Measurements from ENCODE around the gene ATP13A1. TPM values are rescaled to one million over a fixed set of nuclear protein-coding genes. Genes with fewer than 3 reads are reported as not detected.
"Not testable (repeated sequence)": the region's sequence is repeated elsewhere in the genome, so short reads cannot be mapped to it uniquely, and the experiment has no call there.

The ATP13A1 gene
- total and polyA plus RNA-seq, 4 donors: 13.9 to 105 (median 47.7) TPM

DNA sequence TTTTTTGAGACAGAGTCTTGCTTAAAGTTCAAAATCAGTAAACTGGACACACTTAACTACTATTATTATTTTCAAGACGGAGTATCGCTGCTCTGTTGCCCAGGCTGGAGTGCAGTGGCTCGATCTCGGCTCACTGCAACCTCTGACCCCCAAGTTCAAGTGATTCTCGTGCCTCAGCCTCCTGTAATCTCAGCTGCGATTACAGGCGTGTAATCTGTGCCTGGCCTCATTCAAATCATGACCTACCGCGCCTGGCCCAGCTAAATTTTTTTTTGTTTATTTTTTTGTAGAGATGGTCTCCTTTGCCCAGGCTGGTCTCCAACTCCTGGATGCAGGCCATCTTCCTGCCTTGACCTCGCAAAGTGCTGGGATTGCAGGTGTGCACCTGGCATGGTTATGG is 28.2 kb upstream of the ATP13A1 start:
- Histone ChIP-seq H3K9me3 (ENCODE audit: control insufficient read depth, low read length) (peaks cover 2% of the 10 kb centered on the region), H3K4me1 (ENCODE audit: control insufficient read depth in 1 of 2, insufficient read depth in 2 of 2, low read length in 2 of 2) (no peaks in the 10 kb centered on the region), H3K36me3 (ENCODE audit: control insufficient read depth in 1 of 2, insufficient read depth in 2 of 2, low read length in 1 of 2) (no peaks in the 10 kb centered on the region), H3K4me3 (ENCODE audit: low read length in 2 of 2) (no peak overlapping the region), H3K27me3 (ENCODE audit: control insufficient read depth in 1 of 2, insufficient read depth in 2 of 2, low read length in 1 of 2) (no peaks in the 10 kb centered on the region), H3K27ac (ENCODE audit: low read depth in 1 of 2, low read length in 2 of 2) (no peak overlapping the region)
- DNase-seq: no peak
- 89 to 93% methylated on average over 10 of the region's 10 CpGs for WGBS, 2 donors
- no peak for ATAC-seq (ENCODE audit: low FRiP score)
- intact Hi-C loops (cut with DNase I): no loop called here

DNA sequence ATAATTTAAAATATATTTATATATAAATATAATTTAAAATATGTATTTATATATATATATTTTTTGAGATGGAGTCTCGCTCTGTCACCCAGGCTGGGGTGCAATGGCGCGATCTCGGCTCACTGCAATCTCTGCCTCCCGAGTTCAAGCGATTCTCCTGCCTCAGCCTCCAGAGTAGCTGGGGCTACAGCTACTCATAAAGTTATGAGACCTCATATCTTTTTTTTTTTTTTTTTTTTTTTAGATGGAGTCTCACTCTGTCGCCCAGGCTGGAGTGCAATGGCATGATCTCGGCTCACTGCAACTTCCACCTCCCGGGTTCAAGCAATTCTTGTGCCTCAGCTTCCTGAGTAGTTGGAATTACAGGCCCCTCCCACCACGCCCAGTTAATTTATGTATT is 25.5 kb upstream of the ATP13A1 start:
- intact Hi-C loops (cut with DNase I); H3K4me3 ChIP-seq (ENCODE audit: low read length in 2 of 2); H3K36me3 ChIP-seq (ENCODE audit: control insufficient read depth in 1 of 2, insufficient read depth in 2 of 2, low read length in 1 of 2); ATAC-seq (ENCODE audit: low FRiP score); DNase-seq; H3K4me1 ChIP-seq (ENCODE audit: control insufficient read depth in 1 of 2, insufficient read depth in 2 of 2, low read length in 2 of 2); H3K9me3 ChIP-seq (ENCODE audit: control insufficient read depth, low read length); H3K27ac ChIP-seq (ENCODE audit: low read depth in 1 of 2, low read length in 2 of 2); H3K27me3 ChIP-seq (ENCODE audit: control insufficient read depth in 1 of 2, insufficient read depth in 2 of 2, low read length in 1 of 2): not testable (repeated sequence)
- 97 to 98% methylated on average over 10 of the region's 10 CpGs for WGBS, 2 donors

DNA sequence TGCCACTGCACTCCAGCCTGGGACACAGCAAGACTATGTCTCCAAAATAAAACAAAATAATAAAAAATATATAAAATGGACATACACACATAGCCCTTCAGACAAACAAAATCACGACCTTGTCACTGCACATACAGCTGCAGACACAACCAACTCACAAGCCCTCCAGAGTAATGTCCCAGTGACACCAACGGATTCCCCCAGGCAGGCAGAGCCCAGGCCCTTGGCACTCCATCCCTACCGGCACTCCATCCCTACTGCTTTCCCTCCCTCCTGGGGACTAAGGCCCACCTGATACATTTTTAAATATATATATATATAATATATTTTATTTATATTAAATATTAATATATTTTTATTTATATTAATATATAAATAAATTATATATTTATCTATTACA is 23.6 kb upstream of the ATP13A1 start:
- no peak overlapping the region for H3K27ac ChIP-seq (ENCODE audit: low read depth in 1 of 2, low read length in 2 of 2)
- intact Hi-C loops (cut with DNase I): no loop called here
- WGBS, 2 donors: 93 to 96% methylated on average over 3 of the region's 3 CpGs
- H3K4me1 ChIP-seq (ENCODE audit: control insufficient read depth in 1 of 2, insufficient read depth in 2 of 2, low read length in 2 of 2): no peaks in the 10 kb centered on the region
- no peak overlapping the region for H3K4me3 ChIP-seq (ENCODE audit: low read length in 2 of 2)
- H3K27me3 ChIP-seq (ENCODE audit: control insufficient read depth in 1 of 2, insufficient read depth in 2 of 2, low read length in 1 of 2): no peaks in the 10 kb centered on the region
- ATAC-seq (ENCODE audit: low FRiP score) (no peak), DNase-seq (peak in 1 of 2 donors; percentile 46)
- peaks cover 6% of the 10 kb centered on the region for H3K9me3 ChIP-seq (ENCODE audit: control insufficient read depth, low read length)
- no peaks in the 10 kb centered on the region for H3K36me3 ChIP-seq (ENCODE audit: control insufficient read depth in 1 of 2, insufficient read depth in 2 of 2, low read length in 1 of 2)

DNA sequence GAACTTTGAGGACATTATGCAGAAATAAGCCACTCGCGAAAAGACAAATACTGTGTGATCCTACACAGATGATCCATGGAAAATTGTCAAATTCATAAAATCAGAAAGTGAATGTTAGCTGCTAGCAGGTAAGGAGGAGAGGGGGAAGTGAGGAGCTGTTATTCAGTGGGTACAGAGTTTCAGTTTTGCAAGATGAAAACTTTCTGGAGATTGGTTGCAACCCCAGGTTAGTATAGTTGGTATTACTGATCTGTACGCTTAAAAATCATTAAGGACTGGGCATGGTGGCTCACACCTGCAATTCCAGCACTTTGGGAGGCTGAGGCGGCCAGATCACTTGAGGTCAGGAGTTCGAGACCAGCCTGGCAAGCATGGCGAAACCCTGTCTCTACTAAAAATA is 23.1 kb upstream of the ATP13A1 start:
- Histone ChIP-seq H3K36me3 (ENCODE audit: control insufficient read depth in 1 of 2, insufficient read depth in 2 of 2, low read length in 1 of 2) (no peaks in the 10 kb centered on the region), H3K27me3 (ENCODE audit: control insufficient read depth in 1 of 2, insufficient read depth in 2 of 2, low read length in 1 of 2) (no peaks in the 10 kb centered on the region), H3K27ac (ENCODE audit: low read depth in 1 of 2, low read length in 2 of 2) (no peak overlapping the region), H3K9me3 (ENCODE audit: control insufficient read depth, low read length) (peaks cover 6% of the 10 kb centered on the region), H3K4me1 (ENCODE audit: control insufficient read depth in 1 of 2, insufficient read depth in 2 of 2, low read length in 2 of 2) (no peaks in the 10 kb centered on the region), H3K4me3 (ENCODE audit: low read length in 2 of 2) (no peak overlapping the region)
- ATAC-seq (ENCODE audit: low FRiP score) (no peak), DNase-seq (no peak)
- WGBS, 2 donors: 98 to 99% methylated on average over 6 of the region's 6 CpGs
- intact Hi-C loops (cut with DNase I): no loop called here

DNA sequence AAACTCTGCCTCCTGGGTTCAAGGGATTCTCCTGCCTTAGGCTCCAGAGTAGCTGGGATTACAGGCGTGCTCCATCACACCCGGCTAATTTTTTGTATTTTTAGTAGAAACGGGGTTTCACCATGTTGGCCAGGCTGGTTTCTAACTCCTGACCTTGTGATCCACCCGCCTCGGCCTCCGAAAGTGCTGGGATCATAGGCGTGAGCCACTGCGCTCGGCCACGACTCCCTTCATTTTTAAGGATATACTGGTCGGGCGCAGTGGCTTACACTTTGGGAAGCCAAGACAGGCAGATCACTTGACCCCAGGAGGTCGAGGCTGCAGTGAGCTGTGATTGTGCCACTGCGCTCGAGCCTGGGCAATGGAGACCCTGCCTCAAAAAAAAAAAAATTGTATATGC is 22.6 kb upstream of the ATP13A1 start:
- H3K27me3 ChIP-seq (ENCODE audit: control insufficient read depth in 1 of 2, insufficient read depth in 2 of 2, low read length in 1 of 2); ATAC-seq (ENCODE audit: low FRiP score); H3K4me1 ChIP-seq (ENCODE audit: control insufficient read depth in 1 of 2, insufficient read depth in 2 of 2, low read length in 2 of 2); H3K36me3 ChIP-seq (ENCODE audit: control insufficient read depth in 1 of 2, insufficient read depth in 2 of 2, low read length in 1 of 2); intact Hi-C loops (cut with DNase I); H3K4me3 ChIP-seq (ENCODE audit: low read length in 2 of 2); H3K27ac ChIP-seq (ENCODE audit: low read depth in 1 of 2, low read length in 2 of 2); H3K9me3 ChIP-seq (ENCODE audit: control insufficient read depth, low read length): not testable (repeated sequence)
- DNase-seq: peak in 1 of 2 donors; percentile 42
- 97 to 98% methylated on average over 15 of the region's 15 CpGs for WGBS, 2 donors

DNA sequence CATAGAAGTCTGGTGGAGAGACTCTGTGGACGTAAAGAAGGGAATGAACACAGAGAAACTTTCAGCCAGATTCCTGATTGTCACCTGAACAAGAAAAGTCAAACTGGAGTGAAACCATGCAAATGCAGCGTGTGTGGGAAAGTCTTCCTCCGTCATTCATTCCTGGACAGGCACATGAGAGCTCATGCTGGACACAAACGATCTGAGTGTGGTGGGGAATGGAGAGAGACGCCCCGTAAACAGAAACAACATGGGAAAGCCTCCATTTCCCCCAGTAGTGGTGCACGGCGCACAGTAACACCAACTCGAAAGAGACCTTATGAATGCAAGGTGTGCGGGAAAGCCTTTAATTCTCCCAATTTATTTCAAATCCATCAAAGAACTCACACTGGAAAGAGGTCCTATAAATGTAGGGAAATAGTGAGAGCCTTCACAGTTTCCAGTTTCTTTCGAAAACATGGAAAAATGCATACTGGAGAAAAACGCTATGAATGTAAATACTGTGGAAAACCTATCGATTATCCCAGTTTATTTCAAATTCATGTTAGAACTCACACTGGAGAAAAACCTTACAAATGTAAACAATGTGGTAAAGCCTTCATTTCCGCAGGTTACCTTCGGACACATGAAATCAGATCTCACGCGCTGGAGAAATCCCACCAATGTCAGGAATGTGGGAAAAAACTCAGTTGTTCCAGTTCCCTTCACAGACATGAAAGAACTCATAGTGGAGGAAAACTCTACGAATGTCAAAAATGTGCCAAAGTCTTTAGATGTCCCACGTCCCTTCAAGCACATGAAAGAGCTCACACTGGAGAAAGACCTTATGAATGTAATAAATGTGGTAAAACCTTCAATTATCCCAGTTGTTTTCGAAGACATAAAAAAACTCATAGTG is 15.9 kb upstream of the ATP13A1 start:
- Histone ChIP-seq H3K36me3 (ENCODE audit: control insufficient read depth in 1 of 2, insufficient read depth in 2 of 2, low read length in 1 of 2) (peaks cover 7 to 9% of the 10 kb centered on the region in 2 donors), H3K4me1 (ENCODE audit: control insufficient read depth in 1 of 2, insufficient read depth in 2 of 2, low read length in 2 of 2) (no peaks in the 10 kb centered on the region), H3K4me3 (ENCODE audit: low read length in 2 of 2) (no peak overlapping the region), H3K9me3 (ENCODE audit: control insufficient read depth, low read length) (peaks cover 11% of the 10 kb centered on the region), H3K27ac (ENCODE audit: low read depth in 1 of 2, low read length in 2 of 2) (no peak overlapping the region), H3K27me3 (ENCODE audit: control insufficient read depth in 1 of 2, insufficient read depth in 2 of 2, low read length in 1 of 2) (no peaks in the 10 kb centered on the region)
- 92 to 93% methylated on average over 20 of the region's 20 CpGs for WGBS, 2 donors
- DNase-seq: no peak
- intact Hi-C loops (cut with DNase I): no loop called here
- ATAC-seq (ENCODE audit: low FRiP score): no peak

DNA sequence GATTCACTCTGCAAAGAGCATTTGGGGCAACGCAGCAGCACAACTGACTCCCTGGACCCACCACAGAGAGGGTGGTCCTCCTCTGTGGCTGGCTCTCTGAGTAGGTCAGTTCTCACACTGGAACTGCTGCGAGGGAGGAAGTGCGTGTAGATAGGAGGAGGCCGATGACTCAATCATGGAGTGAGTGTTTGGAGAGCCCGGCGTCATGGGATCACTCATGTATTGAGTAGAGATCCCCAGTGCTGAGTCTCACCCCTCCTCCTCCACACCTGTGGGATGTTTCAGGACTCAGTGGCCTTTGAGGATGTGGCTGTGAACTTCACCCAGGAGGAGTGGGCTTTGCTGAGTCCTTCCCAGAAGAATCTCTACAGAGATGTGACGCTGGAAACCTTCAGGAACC is 14.1 kb upstream of the ATP13A1 start:
- H3K9me3 ChIP-seq (ENCODE audit: control insufficient read depth, low read length): peaks cover 7% of the 10 kb centered on the region
- peaks cover 7 to 9% of the 10 kb centered on the region in 2 donors for H3K36me3 ChIP-seq (ENCODE audit: control insufficient read depth in 1 of 2, insufficient read depth in 2 of 2, low read length in 1 of 2)
- DNase-seq (peak in 1 of 2 donors; percentile 33), ATAC-seq (ENCODE audit: low FRiP score) (no peak)
- H3K27ac ChIP-seq (ENCODE audit: low read depth in 1 of 2, low read length in 2 of 2): no peak overlapping the region
- no peak overlapping the region for H3K4me3 ChIP-seq (ENCODE audit: low read length in 2 of 2)
- 81 to 87% methylated on average over 7 of the region's 7 CpGs for WGBS, 2 donors
- no peaks in the 10 kb centered on the region for H3K27me3 ChIP-seq (ENCODE audit: control insufficient read depth in 1 of 2, insufficient read depth in 2 of 2, low read length in 1 of 2)
- H3K4me1 ChIP-seq (ENCODE audit: control insufficient read depth in 1 of 2, insufficient read depth in 2 of 2, low read length in 2 of 2): no peaks in the 10 kb centered on the region
- intact Hi-C loops (cut with DNase I): no loop called here

DNA sequence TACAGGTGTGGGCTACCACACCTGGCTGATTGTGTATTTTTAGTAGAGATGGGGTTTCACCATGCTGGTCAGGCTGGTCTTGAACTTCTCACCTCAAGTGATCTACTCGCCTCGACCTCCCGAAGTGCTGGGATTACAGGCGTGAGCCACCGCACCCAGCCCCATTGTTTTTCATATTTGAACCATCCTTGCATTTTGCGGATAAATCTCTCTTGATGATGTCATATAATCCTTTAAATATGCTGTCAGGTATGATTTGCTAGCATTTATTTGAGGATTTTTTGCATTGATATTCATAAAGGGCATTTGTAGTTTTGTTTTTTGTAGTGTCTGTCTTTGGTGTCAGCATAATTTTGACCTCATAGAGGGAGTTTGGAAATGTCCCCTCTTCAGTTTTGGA is 10.8 kb upstream of the ATP13A1 start:
- ATAC-seq (ENCODE audit: low FRiP score) (no peak), DNase-seq (no peak)
- intact Hi-C loops (cut with DNase I): no loop called here
- Histone ChIP-seq H3K27me3 (ENCODE audit: control insufficient read depth in 1 of 2, insufficient read depth in 2 of 2, low read length in 1 of 2) (no peaks in the 10 kb centered on the region), H3K36me3 (ENCODE audit: control insufficient read depth in 1 of 2, insufficient read depth in 2 of 2, low read length in 1 of 2) (peaks cover 4 to 5% of the 10 kb centered on the region in 2 donors), H3K4me3 (ENCODE audit: low read length in 2 of 2) (no peak overlapping the region), H3K27ac (ENCODE audit: low read depth in 1 of 2, low read length in 2 of 2) (no peak overlapping the region), H3K4me1 (ENCODE audit: control insufficient read depth in 1 of 2, insufficient read depth in 2 of 2, low read length in 2 of 2) (no peaks in the 10 kb centered on the region), H3K9me3 (ENCODE audit: control insufficient read depth, low read length) (peaks cover 4% of the 10 kb centered on the region)
- 97 to 98% methylated on average over 6 of the region's 6 CpGs for WGBS, 2 donors

DNA sequence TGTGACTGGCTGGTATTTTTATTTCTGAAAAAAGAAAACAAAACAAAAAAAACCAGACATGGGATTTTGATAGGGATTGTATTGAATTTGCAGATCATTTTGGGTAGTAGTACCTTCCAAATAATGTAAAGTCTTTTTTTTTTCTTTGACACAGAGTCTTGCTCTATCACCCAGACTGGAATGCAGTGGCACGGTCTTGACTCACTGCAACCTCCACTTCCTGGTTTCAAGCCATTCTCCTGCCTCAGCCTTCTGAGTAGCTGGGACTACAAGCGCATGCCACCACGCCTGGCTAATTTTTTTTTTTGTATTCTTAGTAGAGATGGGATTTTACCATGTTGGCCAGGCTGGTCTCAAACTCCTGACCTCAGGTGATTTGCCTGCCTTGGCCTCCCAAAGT is 9.3 kb upstream of the ATP13A1 start:
- DNase-seq: no peak
- WGBS, 2 donors: 88 to 91% methylated on average over 3 of the region's 3 CpGs
- H3K27ac ChIP-seq (ENCODE audit: low read depth in 1 of 2, low read length in 2 of 2): no peak overlapping the region
- H3K36me3 ChIP-seq (ENCODE audit: control insufficient read depth in 1 of 2, insufficient read depth in 2 of 2, low read length in 1 of 2): peaks cover 0 to under 1% of the 10 kb centered on the region in 2 donors
- no peak overlapping the region for H3K4me3 ChIP-seq (ENCODE audit: low read length in 2 of 2)
- peaks cover 2% of the 10 kb centered on the region for H3K9me3 ChIP-seq (ENCODE audit: control insufficient read depth, low read length)
- no peaks in the 10 kb centered on the region for H3K27me3 ChIP-seq (ENCODE audit: control insufficient read depth in 1 of 2, insufficient read depth in 2 of 2, low read length in 1 of 2)
- intact Hi-C loops (cut with DNase I): no loop called here
- no peak for ATAC-seq (ENCODE audit: low FRiP score)
- H3K4me1 ChIP-seq (ENCODE audit: control insufficient read depth in 1 of 2, insufficient read depth in 2 of 2, low read length in 2 of 2): no peaks in the 10 kb centered on the region
